Glomerular visceral epithelial cell (primary cell): Measurements from ENCODE around the gene APBA3.

Source experiments
- DNase-seq: peaks from one replicate; pipeline ENCODE4 v3.0.0-alpha.2; 2016; ENCODE audit errors: extremely low spot score

APBA3 gene

GRCh38 chr19:3720349-3720917, 41.1 kb downstream of the APBA3 start:
- no peak for DNase-seq

GRCh38 chr19:3719868-3720267, 41.6 kb downstream of the APBA3 start:
- no peak for DNase-seq

- DNase-seq = no peak
Observed at GRCh38 chr19:3716147-3716668, 45.3 kb downstream of the APBA3 start.

GRCh38 chr19:3712663-3713611, 48.6 kb downstream of the APBA3 start:
- DNase-seq = no peak

GRCh38 chr19:3710265-3710812, 51.2 kb downstream of the APBA3 start:
- DNase-seq = peak; percentile 68

GRCh38 chr19:3708207-3708931, 53.1 kb downstream of the APBA3 start, which contains the start of gene TJP3:
Gene TJP3, plus strand, starts transcription at chr19:3708384. Its CDS starts 20,049 bp downstream, at chr19:3728433.
- peak; percentile 31 for DNase-seq

- no peak for DNase-seq
Observed at GRCh38 chr19:3707868-3708206, 53.7 kb downstream of the APBA3 start.

GRCh38 chr19:3701200-3701599, 60.3 kb downstream of the APBA3 start:
- no peak for DNase-seq
